Neural progenitor cell (in vitro differentiated cells): ENCODE measurements around the gene HCFC1. TPM values are rescaled to one million over a fixed set of nuclear protein-coding genes. Genes with fewer than 3 reads are reported as not detected.
A peak's percentile ranks its signal among the peaks of the same experiment; 100 is the strongest.

ENCODE experiments used
- DNase-seq: peaks from one replicate; pipeline ENCODE4 v3.0.0-alpha.2; 2016; ENCODE audit warnings: low spot score
- H2AFZ ChIP-seq: fragments of 200-600 bp; sonication (generic); replicated peaks from 2 replicates; pipeline ENCODE4 v1.6.1; 2016; ENCODE audit warnings: antibody characterized with exemption
- H3F3A ChIP-seq: fragments of 200-600 bp; sonication (generic); 2 replicates; pipeline ENCODE4 v1.6.1; 2016; ENCODE audit warnings: antibody characterized with exemption, low read depth
- H3K27ac ChIP-seq: fragments of 200-600 bp; sonication (generic); 2 replicates; pipeline ENCODE4 v1.5.1; 2016; ENCODE audit warnings: mild to moderate bottlenecking
- H3K27me3 ChIP-seq: fragments of 200-600 bp; sonication (generic); 2 replicates; pipeline ENCODE4 v1.6.1; 2016; ENCODE audit warnings: mild to moderate bottlenecking, moderate library complexity
- H3K36me3 ChIP-seq: fragments of 200-600 bp; sonication (generic); 2 replicates; pipeline ENCODE4 v1.5.1; 2016
- H3K4me1 ChIP-seq: fragments of 200-600 bp; sonication (generic); 2 replicates; pipeline ENCODE4 v1.6.1; 2016; ENCODE audit warnings: mixed run types
- H3K4me2 ChIP-seq: fragments of 200-600 bp; sonication (generic); 2 replicates; pipeline ENCODE4 v1.6.1; 2016
- H3K4me3 ChIP-seq: fragments of 200-600 bp; sonication (generic); 2 replicates; pipeline ENCODE4 v1.5.1; 2016
- H3K79me2 ChIP-seq: fragments of 200-600 bp; sonication (generic); 2 replicates; pipeline ENCODE4 v1.6.1; 2016; ENCODE audit warnings: low read depth
- H3K9ac ChIP-seq: fragments of 200-600 bp; sonication (generic); 2 replicates; pipeline ENCODE4 v1.6.1; 2016
- H3K9me3 ChIP-seq: fragments of 200-600 bp; sonication (generic); 2 replicates; pipeline ENCODE4 v1.5.1; 2016; ENCODE audit warnings: low read depth
- H4K20me1 ChIP-seq: fragments of 200-600 bp; sonication (generic); 2 replicates; pipeline ENCODE4 v1.6.1; 2016; ENCODE audit warnings: low read depth
- H3K27ac Mint-ChIP-seq: 3 replicates; pipeline ENCODE4 v1.8.0; 2021; ENCODE audit warnings: mixed read lengths
- H3K27me3 Mint-ChIP-seq: 2 replicates; pipeline ENCODE4 v1.8.0; 2022; ENCODE audit warnings: low read depth, mild to moderate bottlenecking, inconsistent platforms, moderate library complexity, mixed read lengths; ENCODE audit not compliant: insufficient read depth
- H3K36me3 Mint-ChIP-seq: 3 replicates; pipeline ENCODE4 v1.8.0; 2021; ENCODE audit warnings: mixed read lengths
- H3K4me1 Mint-ChIP-seq: 3 replicates; pipeline ENCODE4 v1.8.0; 2021; ENCODE audit warnings: mixed read lengths
- H3K4me3 Mint-ChIP-seq: 3 replicates; pipeline ENCODE4 v1.8.0; 2021; ENCODE audit warnings: mild to moderate bottlenecking, moderate library complexity, mixed read lengths
- H3K9me3 Mint-ChIP-seq: 3 replicates; pipeline ENCODE4 v1.8.0; 2020; ENCODE audit warnings: mixed read lengths
- EZH2 ChIP-seq: fragments of 200-600 bp; sonication (generic); IDR thresholded peaks from 2 replicates; pipeline ENCODE4 v1.6.1; 2017; ENCODE audit warnings: antibody characterized with exemption, mild to moderate bottlenecking, moderate library complexity
- EZH2phosphoT487 ChIP-seq: fragments of 200-600 bp; sonication (generic); IDR thresholded peaks from 2 replicates; pipeline ENCODE4 v1.6.1; 2017; ENCODE audit warnings: antibody characterized with exemption
- total RNA-seq: library from RNA; depleted of rRNA; stranded (reverse); fragments of >200 nt; gene quantifications from 2 replicates; pipeline ENCODE4 v1.2.3, GENCODE V29; 2015; ENCODE audit warnings: low replicate concordance
- TF ChIP-seq, protein P1 (sequence below): fragments of 200-600 bp; sonication (generic); IDR thresholded peaks from 2 replicates; pipeline ENCODE4 v1.5.1; 2017; ENCODE audit warnings: antibody characterized with exemption, mild to moderate bottlenecking

The HCFC1 gene
- total RNA-seq, 1 donor from 2014 or later = 20.7 TPM

GRCh38 chrX:153925387-153925738, 46.3 kb downstream of the HCFC1 start:
- H4K20me1 ChIP-seq = no peaks in the 10 kb centered on the region
- peak overlapping the region; percentile 85 for H3K4me2 ChIP-seq
- no peak overlapping the region for H3K9ac ChIP-seq
- peaks cover 8% of the 10 kb centered on the region for H3K4me1 ChIP-seq
- peak overlapping the region; percentile 63 for H3K4me3 ChIP-seq
- no peaks in the 10 kb centered on the region for H3K36me3 ChIP-seq
- peaks cover 10% of the 10 kb centered on the region for H3K27me3 ChIP-seq
- no peaks in the 10 kb centered on the region for H3K79me2 ChIP-seq
- DNase-seq = no peak
- H3K27ac ChIP-seq = no peak overlapping the region
- Mint-ChIP-seq H3K4me1 (peaks cover 27% of the 10 kb centered on the region), H3K9me3 (peaks cover 10% of the 10 kb centered on the region), H3K27me3 (peaks cover 7% of the 10 kb centered on the region), H3K27ac (no peak overlapping the region), H3K4me3 (no peak overlapping the region), H3K36me3 (peaks cover 2% of the 10 kb centered on the region)
- H2AFZ ChIP-seq = no peak overlapping the region
- TF ChIP-seq EZH2 (peak; percentile 22), EZH2phosphoT487 (no peak)
- H3F3A ChIP-seq = peaks cover 28% of the 10 kb centered on the region
- H3K9me3 ChIP-seq = no peaks in the 10 kb centered on the region

DNA sequence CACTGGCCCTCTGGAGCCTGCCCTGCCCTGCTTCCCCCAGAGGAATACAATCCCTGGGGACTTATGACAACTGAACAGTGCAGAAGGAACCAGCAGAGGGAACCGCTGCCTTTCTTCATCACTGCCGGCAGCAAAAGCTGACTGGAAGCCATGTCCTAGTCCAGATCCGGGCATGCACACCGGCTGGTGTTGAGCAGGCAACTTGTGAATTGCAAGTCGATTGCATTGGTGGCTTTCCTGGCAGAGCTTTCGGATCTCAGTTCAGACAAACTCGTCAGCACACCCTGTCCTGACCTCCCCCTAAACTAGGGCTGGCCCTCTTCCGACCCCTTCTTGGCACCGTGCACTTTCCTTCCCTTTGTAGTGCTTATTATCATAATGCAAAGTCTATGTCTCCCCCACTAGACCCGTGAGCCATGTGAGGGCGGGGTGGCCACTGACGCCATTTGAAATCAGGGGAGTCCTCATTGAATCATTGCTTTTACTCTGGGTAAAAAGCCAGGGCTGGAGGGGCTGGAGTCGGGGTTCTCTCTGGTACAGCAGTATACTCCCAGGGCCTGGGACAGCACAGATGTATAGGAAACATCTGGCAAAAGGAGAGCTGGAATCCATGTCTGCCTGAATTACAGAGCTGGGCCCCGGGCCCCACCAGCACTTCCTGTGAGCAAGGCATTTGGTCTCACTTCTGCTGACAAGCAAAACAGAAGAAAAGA, 47.3 kb downstream of the HCFC1 start:
- Histone ChIP-seq H3K27me3 (peaks cover 10% of the 10 kb centered on the region), H3K9me3 (no peaks in the 10 kb centered on the region), H3K4me2 (no peak overlapping the region), H3K36me3 (no peaks in the 10 kb centered on the region), H3F3A (peaks cover 26% of the 10 kb centered on the region), H2AFZ (no peak overlapping the region), H3K4me1 (peaks cover 8% of the 10 kb centered on the region), H3K4me3 (no peak overlapping the region), H4K20me1 (no peaks in the 10 kb centered on the region), H3K27ac (no peak overlapping the region), H3K79me2 (no peaks in the 10 kb centered on the region), H3K9ac (no peak overlapping the region)
- Mint-ChIP-seq H3K4me1 (peaks cover 27% of the 10 kb centered on the region), H3K27me3 (peaks cover 7% of the 10 kb centered on the region), H3K9me3 (peaks cover 16% of the 10 kb centered on the region), H3K4me3 (no peak overlapping the region), H3K36me3 (peaks cover 2% of the 10 kb centered on the region), H3K27ac (no peak overlapping the region)
- peak; percentile 57 for DNase-seq
- no peak for TF ChIP-seq EZH2
- TF ChIP-seq EZH2phosphoT487 = no peak
- TF ChIP-seq, protein P1, sequence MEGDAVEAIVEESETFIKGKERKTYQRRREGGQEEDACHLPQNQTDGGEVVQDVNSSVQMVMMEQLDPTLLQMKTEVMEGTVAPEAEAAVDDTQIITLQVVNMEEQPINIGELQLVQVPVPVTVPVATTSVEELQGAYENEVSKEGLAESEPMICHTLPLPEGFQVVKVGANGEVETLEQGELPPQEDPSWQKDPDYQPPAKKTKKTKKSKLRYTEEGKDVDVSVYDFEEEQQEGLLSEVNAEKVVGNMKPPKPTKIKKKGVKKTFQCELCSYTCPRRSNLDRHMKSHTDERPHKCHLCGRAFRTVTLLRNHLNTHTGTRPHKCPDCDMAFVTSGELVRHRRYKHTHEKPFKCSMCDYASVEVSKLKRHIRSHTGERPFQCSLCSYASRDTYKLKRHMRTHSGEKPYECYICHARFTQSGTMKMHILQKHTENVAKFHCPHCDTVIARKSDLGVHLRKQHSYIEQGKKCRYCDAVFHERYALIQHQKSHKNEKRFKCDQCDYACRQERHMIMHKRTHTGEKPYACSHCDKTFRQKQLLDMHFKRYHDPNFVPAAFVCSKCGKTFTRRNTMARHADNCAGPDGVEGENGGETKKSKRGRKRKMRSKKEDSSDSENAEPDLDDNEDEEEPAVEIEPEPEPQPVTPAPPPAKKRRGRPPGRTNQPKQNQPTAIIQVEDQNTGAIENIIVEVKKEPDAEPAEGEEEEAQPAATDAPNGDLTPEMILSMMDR = peak; percentile 41

DNA sequence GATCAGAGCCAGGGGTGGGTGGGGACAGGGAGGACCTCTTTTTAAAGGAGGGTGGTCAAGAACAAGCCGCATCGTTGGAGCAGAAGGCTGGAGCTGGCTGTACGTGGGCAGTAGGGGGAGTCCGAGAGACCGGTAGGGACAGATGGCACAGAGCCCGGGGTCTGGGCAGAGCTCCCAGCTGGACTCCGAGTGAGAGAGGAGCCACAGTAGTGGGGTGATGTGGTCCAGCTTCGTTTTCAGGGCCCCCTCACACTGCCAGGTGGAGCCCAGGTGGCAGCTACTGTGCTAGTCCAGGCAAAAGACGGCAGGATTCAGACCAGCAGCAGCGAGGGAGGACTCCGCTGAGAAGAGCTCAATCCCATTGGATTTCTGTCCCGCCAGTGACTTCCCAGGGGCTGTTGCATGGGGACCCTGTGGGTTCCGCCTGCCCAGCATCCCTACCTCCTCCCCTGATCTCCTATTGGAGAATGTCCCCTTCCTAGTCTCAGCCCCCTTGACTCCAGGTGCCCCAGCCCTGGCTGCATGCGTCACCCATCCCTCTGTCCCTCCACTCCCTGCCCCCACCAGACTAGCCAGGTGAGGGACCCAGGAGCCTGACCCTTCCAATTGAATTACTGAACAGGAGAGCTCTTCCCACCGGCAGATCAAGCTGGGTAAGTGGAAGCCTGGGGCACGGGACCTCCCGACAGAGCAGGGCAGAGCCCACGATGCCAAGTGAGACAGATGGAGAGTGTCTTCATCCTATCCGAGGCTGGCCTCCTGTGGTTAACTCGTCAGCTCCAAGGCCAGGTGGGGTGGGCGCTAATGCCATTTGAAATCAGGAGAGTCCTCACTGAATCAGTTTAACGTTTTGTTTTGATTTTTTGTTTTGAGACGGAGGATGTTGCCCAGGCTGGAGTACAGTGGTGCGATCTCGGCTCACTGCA, 48.4 kb downstream of the HCFC1 start:
- H4K20me1 ChIP-seq = no peaks in the 10 kb centered on the region
- H3K4me1 ChIP-seq = peaks cover 8% of the 10 kb centered on the region
- H3K9ac ChIP-seq = no peak overlapping the region
- H3K9me3 ChIP-seq = no peaks in the 10 kb centered on the region
- DNase-seq = peak; percentile 41
- Mint-ChIP-seq H3K9me3 (peaks cover 20% of the 10 kb centered on the region), H3K4me1 (peaks cover 20% of the 10 kb centered on the region), H3K4me3 (peak overlapping the region; percentile 9), H3K27me3 (peaks cover 6% of the 10 kb centered on the region), H3K36me3 (no peaks in the 10 kb centered on the region), H3K27ac (no peak overlapping the region)
- H3K36me3 ChIP-seq = no peaks in the 10 kb centered on the region
- TF ChIP-seq EZH2phosphoT487 = no peak
- TF ChIP-seq, protein P1 = peak; percentile 38
- peaks cover 10% of the 10 kb centered on the region for H3K27me3 ChIP-seq
- H3F3A ChIP-seq = peaks cover 17% of the 10 kb centered on the region
- no peak overlapping the region for H3K4me3 ChIP-seq
- H2AFZ ChIP-seq = no peak overlapping the region
- H3K79me2 ChIP-seq = no peaks in the 10 kb centered on the region
- no peak overlapping the region for H3K27ac ChIP-seq
- H3K4me2 ChIP-seq = no peak overlapping the region
